Keratinocyte (primary cell): ENCODE measurements around the gene DNAJB13. TPM values are rescaled to one million over a fixed set of nuclear protein-coding genes. Genes with fewer than 3 reads are reported as not detected.

Experiments
- DNase-seq: peaks from one replicate; pipeline ENCODE4 v3.0.0-alpha.2; 2011; ENCODE audit warnings: low read depth, missing footprints, low spot score
- FAIRE-seq: peaks from 2 replicates; lab custom pipeline; 2011; peaks lifted over from hg19 to GRCh38; lab: Jason Lieb, UNC
- H2AFZ ChIP-seq: 2 replicates; pipeline ENCODE4 v1.6.0; 2012; ENCODE audit warnings: low read length, control low read depth, inconsistent platforms; ENCODE audit not compliant: control insufficient read depth
- H3K27ac ChIP-seq: 2 replicates; pipeline ENCODE4 v1.5.1; 2011; ENCODE audit warnings: low read length; ENCODE audit not compliant: control insufficient read depth, insufficient read depth
- H3K27me3 ChIP-seq: 3 replicates; pipeline ENCODE4 v1.6.0; 2011; ENCODE audit warnings: low read length; ENCODE audit not compliant: control insufficient read depth, insufficient read depth; ENCODE audit errors: extremely low read depth
- H3K36me3 ChIP-seq, 2 experiments: 2 replicates in 1 of 2; 3 replicates in 1 of 2; pipeline ENCODE4 v1.5.1; 2011; ENCODE audit warnings: low read length in 2 of 2, mild to moderate bottlenecking in 1 of 2; ENCODE audit not compliant: control insufficient read depth in 2 of 2, insufficient read depth in 2 of 2; ENCODE audit errors: extremely low read depth in 1 of 2
- H3K4me1 ChIP-seq: 3 replicates; pipeline ENCODE4 v1.5.1; 2011; ENCODE audit warnings: low read length; ENCODE audit not compliant: control insufficient read depth, insufficient read depth; ENCODE audit errors: extremely low read depth
- H3K4me2 ChIP-seq: 3 replicates; pipeline ENCODE4 v1.6.0; 2011; ENCODE audit warnings: low read depth, low read length; ENCODE audit not compliant: control insufficient read depth, insufficient read depth; ENCODE audit errors: extremely low read depth
- H3K4me3 ChIP-seq, 3 experiments: fragments of 200-600 bp in 1 of 3; sonication (generic) in 1 of 3; 2 replicates in 2 of 3; 3 replicates in 1 of 3; pipeline ENCODE4 v1.5.1; 2011 to 2016; ENCODE audit warnings: low read length in 3 of 3, mild to moderate bottlenecking in 3 of 3, control low read depth in 2 of 3, inconsistent platforms in 1 of 3, low read depth in 1 of 3, mixed read lengths in 1 of 3, mixed run types in 1 of 3, moderate library complexity in 1 of 3; ENCODE audit not compliant: control insufficient read depth in 2 of 3, insufficient read depth in 2 of 3; ENCODE audit errors: extremely low read depth in 1 of 3
- H3K79me2 ChIP-seq: 2 replicates; pipeline ENCODE4 v1.6.0; 2012; ENCODE audit warnings: low read length; ENCODE audit not compliant: control insufficient read depth, insufficient read depth
- H3K9ac ChIP-seq: 3 replicates; pipeline ENCODE4 v1.6.0; 2011; ENCODE audit warnings: low read length; ENCODE audit not compliant: control insufficient read depth, insufficient read depth; ENCODE audit errors: extremely low read depth
- H3K9me1 ChIP-seq: 3 replicates; pipeline ENCODE4 v1.6.0; 2011; ENCODE audit warnings: low read length; ENCODE audit not compliant: control insufficient read depth, insufficient read depth; ENCODE audit errors: extremely low read depth
- H3K9me3 ChIP-seq: 2 replicates; pipeline ENCODE4 v1.5.1; 2012; ENCODE audit warnings: low read depth, low read length; ENCODE audit not compliant: control insufficient read depth
- H4K20me1 ChIP-seq: 3 replicates; pipeline ENCODE4 v1.6.0; 2011; ENCODE audit warnings: low read length; ENCODE audit not compliant: control insufficient read depth, insufficient read depth; ENCODE audit errors: extremely low read depth
- CTCF ChIP-seq, 3 experiments: IDR thresholded peaks in 1 of 3; conservative IDR thresholded peaks in 1 of 3; optimal IDR thresholded peaks in 1 of 3; 2 replicates in 2 of 3; 3 replicates in 1 of 3; pipeline versions ENCODE3 to v1.5.1; 2011; ENCODE audit warnings: low read length in 3 of 3, mild to moderate bottlenecking in 3 of 3, moderate library complexity in 2 of 3, control low read depth in 1 of 3, inconsistent platforms in 1 of 3; ENCODE audit not compliant: insufficient read depth in 2 of 3; ENCODE audit errors: extremely low read depth in 1 of 3
- EZH2 ChIP-seq: IDR thresholded peaks from one replicate; pipeline ENCODE4 v1.6.1; 2012; ENCODE audit warnings: inconsistent platforms, mild to moderate bottlenecking, low read length, moderate library complexity
- dilution Hi-C: fragments of 300-500 bp; cut with MboI; formaldehyde crosslinking; loops from one replicate; pipeline ENCODE4 v1.7.0; 2020; ENCODE audit warnings: low sequenced_read_pairs; ENCODE audit not compliant: extremely low pct_ligation_motif_present
- polyA plus RNA-seq, 5 experiments: library from polyadenylated mRNA; depleted of rRNA in 3 of 5; stranded (reverse) in 3 of 5; stranded (forward) in 1 of 5; unstranded in 1 of 5; fragments of >200 nt; gene quantifications; 1 replicate in 1 of 5; 2 replicates in 3 of 5; 3 replicates in 1 of 5; pipeline versions ENCODE4 v1.2.1 to v1.2.3, GENCODE V29; 2011 to 2012; ENCODE audit warnings: missing spikeins in 2 of 5, low read depth in 1 of 5, low replicate concordance in 1 of 5

DNAJB13 gene
- polyA plus RNA-seq, 1 donor (not counting 4 experiments of a cell fraction or from before 2014, with no cell fraction given): 0.09 TPM

- no peak overlapping the region for H3K4me2 ChIP-seq
- no peaks in the 10 kb centered on the region for H3K79me2 ChIP-seq
- H3K36me3 ChIP-seq: no peaks in the 10 kb centered on the region
- H2AFZ ChIP-seq: no peak overlapping the region
- no peak for TF ChIP-seq EZH2
- TF ChIP-seq CTCF (optimal IDR thresholded peaks at IDR 0.05 in 1 of 3, IDR thresholded peaks at IDR 0.05 in 1 of 3, conservative IDR thresholded peaks at IDR 0.05 in 1 of 3; ENCODE audit: extremely low read depth in 1 of 3, insufficient read depth in 2 of 3, low read length in 3 of 3): no peak
- dilution Hi-C loops: no loop called here
- no peaks in the 10 kb centered on the region for H3K4me1 ChIP-seq
- no peak for FAIRE-seq
- H3K27ac ChIP-seq: no peak overlapping the region
- peaks cover 3% of the 10 kb centered on the region for H3K27me3 ChIP-seq
- H3K9me3 ChIP-seq: no peaks in the 10 kb centered on the region
- H3K9ac ChIP-seq: no peak overlapping the region
- DNase-seq: no peak
- H3K9me1 ChIP-seq: no peaks in the 10 kb centered on the region
- no peak overlapping the region for H3K4me3 ChIP-seq
- no peaks in the 10 kb centered on the region for H4K20me1 ChIP-seq
Measured at GRCh38 chr11:73962101-73962705, 11.4 kb downstream of the DNAJB13 start.

- H4K20me1 ChIP-seq: no peaks in the 10 kb centered on the region
- no peaks in the 10 kb centered on the region for H3K79me2 ChIP-seq
- H3K9me1 ChIP-seq: no peaks in the 10 kb centered on the region
- H3K9ac ChIP-seq: no peak overlapping the region
- no peaks in the 10 kb centered on the region for H3K9me3 ChIP-seq
- H3K4me2 ChIP-seq: no peak overlapping the region
- no peak overlapping the region for H3K4me3 ChIP-seq
- no peaks in the 10 kb centered on the region for H3K27me3 ChIP-seq
- dilution Hi-C loops: no loop called here
- FAIRE-seq (no peak), DNase-seq (no peak)
- H3K36me3 ChIP-seq: no peaks in the 10 kb centered on the region
- H3K4me1 ChIP-seq: no peaks in the 10 kb centered on the region
- H3K27ac ChIP-seq: no peak overlapping the region
- no peak overlapping the region for H2AFZ ChIP-seq
- TF ChIP-seq EZH2 (no peak), CTCF (optimal IDR thresholded peaks at IDR 0.05 in 1 of 3, IDR thresholded peaks at IDR 0.05 in 1 of 3, conservative IDR thresholded peaks at IDR 0.05 in 1 of 3; ENCODE audit: extremely low read depth in 1 of 3, insufficient read depth in 2 of 3, low read length in 3 of 3) (no peak)
Measured at GRCh38 chr11:73963861-73964260, 13.0 kb downstream of the DNAJB13 start.
